ENCODE results near the gene SUPT7L.

Gene SUPT7L

DNA sequence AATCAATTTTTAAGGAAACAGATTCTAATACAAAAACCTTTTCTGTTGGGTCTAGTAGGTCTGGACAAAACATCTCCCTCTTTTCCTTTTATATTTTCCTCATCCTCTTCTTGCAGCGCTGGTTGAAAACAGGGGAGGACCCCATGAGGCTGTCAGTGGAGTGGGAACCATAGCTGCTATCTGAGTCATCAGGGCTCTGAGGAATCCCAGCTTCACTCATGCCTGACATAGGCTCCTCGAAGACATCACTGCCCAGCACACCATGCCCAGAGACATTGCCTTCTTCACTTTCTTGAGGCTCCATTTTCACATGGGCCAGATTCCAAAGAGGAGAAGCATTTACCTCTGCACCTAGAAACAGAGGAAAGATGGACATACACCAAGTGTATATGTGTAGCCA is 10.0 kb downstream of the SUPT7L start:
- Histone ChIP-seq H3K9me3 (ENCODE audit: severe bottlenecking) (no peaks in the 10 kb centered on the region), H3K27ac (ENCODE audit: poor library complexity, severe bottlenecking) (peak overlapping the region; percentile 40), H3K27me3 (ENCODE audit: insufficient read depth, poor library complexity, severe bottlenecking) (no peaks in the 10 kb centered on the region), H3K36me3 (ENCODE audit: low read depth) (peaks cover 99% of the 10 kb centered on the region), H3K4me1 (ENCODE audit: insufficient read depth, poor library complexity, severe bottlenecking) (peaks cover 9% of the 10 kb centered on the region), H3K4me3 (ENCODE audit: severe bottlenecking) (no peak overlapping the region)
- ATAC-seq (ENCODE audit: low read depth) (peak; percentile 59; the same call in 1 of the 3 replicates), DNase-seq (ENCODE audit: low spot score) (no peak)
- TF ChIP-seq, protein P1, sequence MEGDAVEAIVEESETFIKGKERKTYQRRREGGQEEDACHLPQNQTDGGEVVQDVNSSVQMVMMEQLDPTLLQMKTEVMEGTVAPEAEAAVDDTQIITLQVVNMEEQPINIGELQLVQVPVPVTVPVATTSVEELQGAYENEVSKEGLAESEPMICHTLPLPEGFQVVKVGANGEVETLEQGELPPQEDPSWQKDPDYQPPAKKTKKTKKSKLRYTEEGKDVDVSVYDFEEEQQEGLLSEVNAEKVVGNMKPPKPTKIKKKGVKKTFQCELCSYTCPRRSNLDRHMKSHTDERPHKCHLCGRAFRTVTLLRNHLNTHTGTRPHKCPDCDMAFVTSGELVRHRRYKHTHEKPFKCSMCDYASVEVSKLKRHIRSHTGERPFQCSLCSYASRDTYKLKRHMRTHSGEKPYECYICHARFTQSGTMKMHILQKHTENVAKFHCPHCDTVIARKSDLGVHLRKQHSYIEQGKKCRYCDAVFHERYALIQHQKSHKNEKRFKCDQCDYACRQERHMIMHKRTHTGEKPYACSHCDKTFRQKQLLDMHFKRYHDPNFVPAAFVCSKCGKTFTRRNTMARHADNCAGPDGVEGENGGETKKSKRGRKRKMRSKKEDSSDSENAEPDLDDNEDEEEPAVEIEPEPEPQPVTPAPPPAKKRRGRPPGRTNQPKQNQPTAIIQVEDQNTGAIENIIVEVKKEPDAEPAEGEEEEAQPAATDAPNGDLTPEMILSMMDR (IDR thresholded peaks at IDR 0.05; ENCODE audit: poor library complexity, severe bottlenecking), result no peak

DNA sequence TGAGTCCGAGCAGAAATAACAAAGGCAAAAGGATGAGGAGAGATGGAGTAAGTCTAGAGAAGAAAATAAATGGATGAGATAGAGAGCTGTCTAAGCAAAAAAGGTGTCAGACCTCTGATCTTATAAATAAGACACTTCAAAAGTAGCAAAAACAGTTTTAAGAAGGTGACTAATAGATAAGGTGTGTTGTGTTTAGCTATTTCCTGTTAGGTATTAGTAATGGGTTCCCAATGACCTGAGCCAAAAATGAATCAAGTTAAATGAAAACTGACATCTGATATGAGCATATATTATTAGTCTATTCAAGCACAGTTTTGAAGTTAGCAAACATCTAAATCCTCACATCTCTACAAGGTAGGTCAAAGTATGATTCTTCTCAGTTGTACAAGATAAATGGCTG is 10.6 kb downstream of the SUPT7L start:
- Histone ChIP-seq H3K36me3 (ENCODE audit: low read depth) (peaks cover 99% of the 10 kb centered on the region), H3K4me1 (ENCODE audit: insufficient read depth, poor library complexity, severe bottlenecking) (peaks cover 9% of the 10 kb centered on the region), H3K27ac (ENCODE audit: poor library complexity, severe bottlenecking) (peak overlapping the region; percentile 40), H3K4me3 (ENCODE audit: severe bottlenecking) (no peak overlapping the region), H3K9me3 (ENCODE audit: severe bottlenecking) (no peaks in the 10 kb centered on the region), H3K27me3 (ENCODE audit: insufficient read depth, poor library complexity, severe bottlenecking) (no peaks in the 10 kb centered on the region)
- TF ChIP-seq, protein P1 (IDR thresholded peaks at IDR 0.05; ENCODE audit: poor library complexity, severe bottlenecking), result no peak
- DNase-seq (ENCODE audit: low spot score) (no peak), ATAC-seq (ENCODE audit: low read depth) (peak; percentile 77)

DNA sequence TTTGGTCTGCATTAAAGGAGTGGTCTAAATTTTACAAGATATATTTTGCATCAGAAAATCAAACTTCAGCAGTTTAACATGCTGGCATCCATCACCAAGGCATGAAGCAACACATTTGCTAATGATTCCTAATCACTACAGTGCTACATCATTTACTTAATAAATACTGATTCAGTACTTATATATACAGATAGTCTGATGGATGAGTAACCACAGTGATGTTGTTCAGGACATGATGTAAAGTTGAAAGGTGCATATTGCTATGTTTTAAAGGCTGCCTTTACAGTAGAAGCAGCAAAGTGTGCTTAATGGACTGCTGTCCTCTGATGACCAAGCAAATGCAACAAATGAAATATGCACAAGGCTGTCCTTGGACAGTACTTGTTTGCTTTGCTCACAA is 11.1 kb downstream of the SUPT7L start:
- TF ChIP-seq, protein P1 (IDR thresholded peaks at IDR 0.05; ENCODE audit: poor library complexity, severe bottlenecking), result no peak
- peak; percentile 18; the same call in 1 of the 3 replicates for ATAC-seq (ENCODE audit: low read depth)
- peaks cover 9% of the 10 kb centered on the region for H3K4me1 ChIP-seq (ENCODE audit: insufficient read depth, poor library complexity, severe bottlenecking)
- peak overlapping the region; percentile 40 for H3K27ac ChIP-seq (ENCODE audit: poor library complexity, severe bottlenecking)
- no peak overlapping the region for H3K4me3 ChIP-seq (ENCODE audit: severe bottlenecking)
- no peaks in the 10 kb centered on the region for H3K9me3 ChIP-seq (ENCODE audit: severe bottlenecking)
- H3K27me3 ChIP-seq (ENCODE audit: insufficient read depth, poor library complexity, severe bottlenecking), result no peaks in the 10 kb centered on the region
- peaks cover 99% of the 10 kb centered on the region for H3K36me3 ChIP-seq (ENCODE audit: low read depth)
- DNase-seq (ENCODE audit: low spot score), result no peak

DNA sequence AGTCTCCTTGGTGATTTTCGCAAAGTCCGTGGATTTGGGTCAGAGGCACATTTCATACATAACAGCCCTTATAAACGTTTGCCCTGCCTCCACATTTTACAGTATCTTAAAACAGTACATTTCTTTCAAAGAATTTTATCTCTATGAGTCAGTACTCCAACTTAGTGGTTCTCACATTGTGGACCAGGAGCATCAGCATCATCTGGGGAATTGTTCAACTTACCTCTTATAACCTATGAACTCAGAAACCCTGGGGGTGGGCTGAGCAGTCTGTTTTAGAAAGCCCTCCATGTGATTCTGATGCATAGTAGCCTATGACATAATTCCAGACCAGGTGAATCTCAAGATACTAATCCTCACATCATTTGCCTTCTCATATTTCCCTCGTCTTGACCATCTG is 12.4 kb downstream of the SUPT7L start:
- ATAC-seq (ENCODE audit: low read depth) (no peak), DNase-seq (ENCODE audit: low spot score) (no peak)
- Histone ChIP-seq H3K9me3 (ENCODE audit: severe bottlenecking) (no peaks in the 10 kb centered on the region), H3K4me1 (ENCODE audit: insufficient read depth, poor library complexity, severe bottlenecking) (peaks cover 9% of the 10 kb centered on the region), H3K27me3 (ENCODE audit: insufficient read depth, poor library complexity, severe bottlenecking) (no peaks in the 10 kb centered on the region), H3K36me3 (ENCODE audit: low read depth) (peaks cover 98% of the 10 kb centered on the region), H3K27ac (ENCODE audit: poor library complexity, severe bottlenecking) (no peak overlapping the region), H3K4me3 (ENCODE audit: severe bottlenecking) (no peak overlapping the region)
- TF ChIP-seq, protein P1 (IDR thresholded peaks at IDR 0.05; ENCODE audit: poor library complexity, severe bottlenecking), result no peak

DNA sequence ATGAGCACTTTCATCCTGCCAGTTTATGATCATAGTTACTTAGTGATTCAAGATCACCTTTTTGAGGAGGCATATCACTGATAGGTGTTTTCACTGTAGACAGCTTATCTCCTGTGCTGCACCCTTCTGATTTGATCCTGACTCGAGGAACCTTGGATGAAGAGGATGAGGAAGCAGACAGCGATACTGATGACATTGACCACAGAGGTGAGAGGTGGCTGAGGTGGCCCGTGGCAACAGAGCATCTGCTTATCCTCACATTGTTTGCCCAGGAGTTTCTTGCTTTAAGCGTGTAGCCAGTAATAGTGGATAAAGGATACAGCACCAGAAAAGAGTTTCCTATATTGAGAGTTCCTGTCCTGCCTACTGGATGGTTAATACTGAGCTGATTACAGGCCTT is 15.7 kb downstream of the SUPT7L start:
- Histone ChIP-seq H3K27ac (ENCODE audit: poor library complexity, severe bottlenecking) (no peak overlapping the region), H3K4me3 (ENCODE audit: severe bottlenecking) (no peak overlapping the region), H3K27me3 (ENCODE audit: insufficient read depth, poor library complexity, severe bottlenecking) (no peaks in the 10 kb centered on the region), H3K4me1 (ENCODE audit: insufficient read depth, poor library complexity, severe bottlenecking) (peaks cover 5% of the 10 kb centered on the region), H3K9me3 (ENCODE audit: severe bottlenecking) (no peaks in the 10 kb centered on the region), H3K36me3 (ENCODE audit: low read depth) (peaks cover 97% of the 10 kb centered on the region)
- ATAC-seq (ENCODE audit: low read depth), result no peak
- TF ChIP-seq, protein P1 (IDR thresholded peaks at IDR 0.05; ENCODE audit: poor library complexity, severe bottlenecking), result no peak
- no peak for DNase-seq (ENCODE audit: low spot score)
